GM12891 (cell line): ENCODE data around the gene BEND6.

Experiments
- PAX5 ChIP-seq: IDR thresholded peaks from 2 replicates; pipeline ENCODE4 v1.6.1; 2011; ENCODE audit warnings: low read length, moderate library complexity, mild to moderate bottlenecking; ENCODE audit not compliant: insufficient read depth, severe bottlenecking
- POLR2A ChIP-seq: IDR thresholded peaks from 2 replicates; pipeline ENCODE4 v1.6.1; 2011; ENCODE audit warnings: low read depth, low read length, control low read depth
- POLR2AphosphoS5 ChIP-seq: IDR thresholded peaks from 2 replicates; pipeline ENCODE4 v1.6.1; 2011; ENCODE audit warnings: low read depth, low read length, control low read depth
- POU2F2 ChIP-seq: IDR thresholded peaks from 2 replicates; pipeline ENCODE4 v1.6.1; 2011; ENCODE audit warnings: low read depth, mild to moderate bottlenecking, control low read depth, low read length, moderate library complexity
- SPI1 ChIP-seq: IDR thresholded peaks from 2 replicates; pipeline ENCODE4 v1.6.1; 2011; ENCODE audit warnings: low read depth, low read length, control low read depth
- TAF1 ChIP-seq: IDR thresholded peaks from 2 replicates; pipeline ENCODE4 v1.6.1; 2011; ENCODE audit warnings: low read depth, low read length, control low read depth

DNA sequence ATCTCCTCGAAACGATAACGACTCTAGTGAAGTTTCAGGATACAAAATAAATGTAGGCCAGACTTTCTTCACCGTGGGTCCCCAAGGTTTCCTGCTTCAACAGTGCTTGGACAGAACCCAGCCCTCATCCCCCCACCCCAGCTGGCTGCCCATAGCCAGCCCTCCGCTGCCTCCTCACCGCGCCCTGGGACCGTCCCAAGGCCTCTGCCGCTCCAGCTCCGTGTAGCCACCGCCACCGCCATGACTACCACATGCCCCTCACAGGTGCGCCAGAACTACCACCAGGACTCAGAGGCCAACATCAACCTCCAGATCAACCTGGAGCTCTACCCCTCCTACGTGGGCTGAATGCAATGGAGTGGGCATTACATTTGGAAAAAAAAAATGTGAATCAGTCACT, 49.4 kb downstream of the BEND6 start:
- TF ChIP-seq POLR2A (no peak), POLR2AphosphoS5 (no peak), TAF1 (no peak), SPI1 (no peak), PAX5 (no peak), POU2F2 (no peak)
